ENCODE measurements around the gene GRIA4. TPM values are rescaled to one million over a fixed set of nuclear protein-coding genes. Genes with fewer than 3 reads are reported as not detected.

GRIA4 gene
- total and polyA plus RNA-seq, 7 donors: 0.03 to 0.17 (median 0.06) TPM; not detected in 4

- intact Hi-C loops (cut with DNase I): no loop called here
Measured at GRCh38 chr11:105923807-105924206, 313.9 kb downstream of the GRIA4 start.

GRCh38 chr11:105929084-105929955 is 319.4 kb downstream of the GRIA4 start:
- Histone ChIP-seq H3K4me3 (no peak overlapping the region), H3K27ac (no peak overlapping the region), H3K4me1 (no peaks in the 10 kb centered on the region), H3K27me3 (ENCODE audit: insufficient read depth in 3 of 3, low read length in 2 of 3) (no peaks in the 10 kb centered on the region), H3K9me3 (no peaks in the 10 kb centered on the region), H3K36me3 (ENCODE audit: insufficient read depth in 1 of 2, low read depth in 1 of 2) (no peaks in the 10 kb centered on the region)
- DNase-seq (no peak), ATAC-seq (no peak)
- intact Hi-C loops (cut with DNase I): no loop called here
- TF ChIP-seq CTCF (IDR thresholded peaks at IDR 0.05): no peak
- 77 to 85% (median 84%) methylated on average over 3 of the region's 3 CpGs for WGBS, 3 donors

More at GRCh38 chr11:105923807-105924206, 313.9 kb downstream of the GRIA4 start:
- H3K4me1 ChIP-seq: no peaks in the 10 kb centered on the region
- H3K36me3 ChIP-seq (ENCODE audit: insufficient read depth in 1 of 2, low read depth in 1 of 2): no peaks in the 10 kb centered on the region
- no peaks in the 10 kb centered on the region for H3K27me3 ChIP-seq (ENCODE audit: insufficient read depth in 3 of 3, low read length in 2 of 3)
- WGBS, 3 donors: 49 to 51% (median 49%) methylated on average over 3 of the region's 3 CpGs
- no peaks in the 10 kb centered on the region for H3K9me3 ChIP-seq
- no peak overlapping the region for H3K27ac ChIP-seq
- no peak overlapping the region for H3K4me3 ChIP-seq
- no peak for TF ChIP-seq CTCF (IDR thresholded peaks at IDR 0.05)
- ATAC-seq: no peak
- no peak for DNase-seq

- no peak overlapping the region for H3K4me3 ChIP-seq
- no peaks in the 10 kb centered on the region for H3K9me3 ChIP-seq
- H3K27ac ChIP-seq: no peak overlapping the region
- no peaks in the 10 kb centered on the region for H3K27me3 ChIP-seq (ENCODE audit: insufficient read depth in 3 of 3, low read length in 2 of 3)
- no peak for DNase-seq
- H3K4me1 ChIP-seq: no peaks in the 10 kb centered on the region
- TF ChIP-seq CTCF (IDR thresholded peaks at IDR 0.05): no peak
- H3K36me3 ChIP-seq (ENCODE audit: insufficient read depth in 1 of 2, low read depth in 1 of 2): no peaks in the 10 kb centered on the region
- 92 to 96% (median 94%) methylated on average over 6 of the region's 6 CpGs for WGBS, 3 donors
- ATAC-seq: no peak
- intact Hi-C loops (cut with DNase I): no loop called here
Measured at GRCh38 chr11:105933695-105934094, 323.8 kb downstream of the GRIA4 start.

GRCh38 chr11:105935791-105936190 is 325.9 kb downstream of the GRIA4 start:
- Histone ChIP-seq H3K27ac (no peak overlapping the region), H3K27me3 (ENCODE audit: insufficient read depth in 3 of 3, low read length in 2 of 3) (no peaks in the 10 kb centered on the region), H3K36me3 (ENCODE audit: insufficient read depth in 1 of 2, low read depth in 1 of 2) (no peaks in the 10 kb centered on the region), H3K4me3 (no peak overlapping the region), H3K9me3 (no peaks in the 10 kb centered on the region), H3K4me1 (no peaks in the 10 kb centered on the region)
- 51 to 70% (median 56%) methylated on average over 2 of the region's 2 CpGs for WGBS, 3 donors
- intact Hi-C loops (cut with DNase I): no loop called here
- DNase-seq (no peak), ATAC-seq (no peak)
- TF ChIP-seq CTCF (IDR thresholded peaks at IDR 0.05): no peak

Measured in psoas muscle (tissue), 8 donors.